Natural killer cell (primary cell): ENCODE data around the gene EPHB1. TPM values are rescaled to one million over a fixed set of nuclear protein-coding genes. Genes with fewer than 3 reads are reported as not detected.
"Not testable (repeated sequence)": the region's sequence is repeated elsewhere in the genome, so short reads cannot be mapped to it uniquely, and the experiment has no call there.

Experiments
- ATAC-seq, 3 donors: fragments of 150-1000 bp in 2 of 3; fragments of 200-7000 bp in 1 of 3; cut with Tn5 transposase; 1 replicate in 1 of 3; 2 replicates in 2 of 3; pipeline ENCODE4 v1.10.0; 2021; ENCODE audit warnings: mild to moderate bottlenecking in 2 of 3, moderate library complexity in 2 of 3
- DNase-seq, 2 donors: peaks; one replicate each; pipeline versions ENCODE4 v3.0.0 to v3.0.0-alpha.2; 2013 to 2021; ENCODE audit warnings: mixed read lengths in 1 of 2
- H3K27ac ChIP-seq: one replicate; pipeline ENCODE4 v1.5.1; 2013; ENCODE audit warnings: mild to moderate bottlenecking, low read length
- H3K27me3 ChIP-seq: one replicate; pipeline ENCODE4 v1.6.1; 2013; ENCODE audit warnings: low read length; ENCODE audit not compliant: control insufficient read depth, insufficient read depth
- H3K36me3 ChIP-seq: one replicate; pipeline ENCODE4 v1.6.1; 2013; ENCODE audit warnings: low read length; ENCODE audit not compliant: control insufficient read depth, insufficient read depth
- H3K4me1 ChIP-seq: one replicate; pipeline ENCODE4 v1.6.1; 2013; ENCODE audit warnings: low read length; ENCODE audit not compliant: control insufficient read depth, insufficient read depth
- H3K4me3 ChIP-seq: one replicate; pipeline ENCODE4 v1.5.1; 2013; ENCODE audit warnings: low read length
- H3K9me3 ChIP-seq: one replicate; pipeline ENCODE4 v1.6.1; 2013; ENCODE audit warnings: low read length; ENCODE audit not compliant: control insufficient read depth, insufficient read depth
- H3K27ac Mint-ChIP-seq, 2 donors: one replicate each; pipeline ENCODE4 v1.8.0; 2022; ENCODE audit warnings: mild to moderate bottlenecking in 2 of 2, mixed read lengths in 2 of 2, moderate library complexity in 1 of 2
- H3K27me3 Mint-ChIP-seq, 2 donors: one replicate each; pipeline ENCODE4 v1.8.0; 2022; ENCODE audit warnings: low read depth in 2 of 2, mixed read lengths in 2 of 2
- H3K36me3 Mint-ChIP-seq: one replicate; pipeline ENCODE4 v1.8.0; 2022; ENCODE audit warnings: mixed read lengths
- H3K4me1 Mint-ChIP-seq, 2 donors: one replicate each; pipeline ENCODE4 v1.8.0; 2022; ENCODE audit warnings: mixed read lengths in 2 of 2
- H3K4me3 Mint-ChIP-seq: one replicate; pipeline ENCODE4 v1.8.0; 2022; ENCODE audit warnings: mild to moderate bottlenecking, moderate library complexity, mixed read lengths
- H3K9me3 Mint-ChIP-seq, 2 donors: one replicate each; pipeline ENCODE4 v1.8.0; 2022; ENCODE audit warnings: mixed read lengths in 2 of 2
- WGBS: methylation state at CpG from one replicate; pipeline ENCODE4 v1.1.7; 2013; ENCODE audit warnings: missing lambda C conversion rate; ENCODE audit not compliant: insufficient coverage; 5-methylcytosine and 5-hydroxymethylcytosine counted together
- intact Hi-C: fragments of 100-400 bp; cut with micrococcal nuclease; formaldehyde crosslinking; loops from one replicate; pipeline ENCODE4 v1.14.2; 2022
- total RNA-seq, 4 donors: library from RNA; stranded (reverse); fragments of 120-200 nt in 1 of 4; gene quantifications; one replicate each; pipeline versions ENCODE4 v1.2.3 to v1.2.4, GENCODE V29; 2013 to 2022
- TF ChIP-seq, protein P1 (sequence below): fragments of 200-600 bp; IDR thresholded peaks from one replicate; pipeline ENCODE4 v1.8.0; 2022; ENCODE audit warnings: antibody characterized with exemption

Gene EPHB1
- total RNA-seq, 3 donors from 2014 or later (not counting 1 experiment from before 2014, with no cell fraction given) = 0.60 TPM; not detected in 2

DNA sequence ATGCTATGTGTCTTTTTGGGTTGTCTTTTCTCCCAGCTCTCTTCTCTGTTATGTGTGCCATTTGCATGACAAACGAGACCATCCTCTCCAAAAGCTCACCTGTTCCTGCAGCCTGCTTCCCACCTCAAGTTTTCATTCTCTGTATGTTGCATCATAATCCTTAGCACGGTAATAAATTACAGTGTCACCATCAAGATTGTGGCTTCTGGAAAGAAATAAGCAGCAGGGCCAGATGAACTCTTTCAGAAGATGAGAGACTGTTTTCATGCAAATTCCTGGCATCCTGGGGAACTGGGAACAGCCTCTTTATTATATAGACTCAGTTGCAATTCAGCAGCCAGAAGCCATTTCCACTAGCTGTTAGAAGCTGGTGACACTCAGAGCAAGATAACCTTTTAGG, 436.7 kb downstream of the EPHB1 start:
- H3K4me1 Mint-ChIP-seq = no peaks in the 10 kb centered on the region
- no peaks in the 10 kb centered on the region for H3K36me3 Mint-ChIP-seq
- DNase-seq = no peak
- no peak for ATAC-seq
- Histone ChIP-seq H3K4me1 (no peaks in the 10 kb centered on the region), H3K36me3 (no peaks in the 10 kb centered on the region), H3K9me3 (no peaks in the 10 kb centered on the region), H3K27ac (no peak overlapping the region), H3K4me3 (no peak overlapping the region), H3K27me3 (no peaks in the 10 kb centered on the region)
- H3K27ac Mint-ChIP-seq = no peak overlapping the region
- peaks cover 0 to 4% of the 10 kb centered on the region in 2 donors for H3K9me3 Mint-ChIP-seq
- no peaks in the 10 kb centered on the region for H3K27me3 Mint-ChIP-seq
- WGBS = 60% methylated on average over 2 of the region's 2 CpGs
- intact Hi-C loops = no loop called here
- TF ChIP-seq, protein P1, sequence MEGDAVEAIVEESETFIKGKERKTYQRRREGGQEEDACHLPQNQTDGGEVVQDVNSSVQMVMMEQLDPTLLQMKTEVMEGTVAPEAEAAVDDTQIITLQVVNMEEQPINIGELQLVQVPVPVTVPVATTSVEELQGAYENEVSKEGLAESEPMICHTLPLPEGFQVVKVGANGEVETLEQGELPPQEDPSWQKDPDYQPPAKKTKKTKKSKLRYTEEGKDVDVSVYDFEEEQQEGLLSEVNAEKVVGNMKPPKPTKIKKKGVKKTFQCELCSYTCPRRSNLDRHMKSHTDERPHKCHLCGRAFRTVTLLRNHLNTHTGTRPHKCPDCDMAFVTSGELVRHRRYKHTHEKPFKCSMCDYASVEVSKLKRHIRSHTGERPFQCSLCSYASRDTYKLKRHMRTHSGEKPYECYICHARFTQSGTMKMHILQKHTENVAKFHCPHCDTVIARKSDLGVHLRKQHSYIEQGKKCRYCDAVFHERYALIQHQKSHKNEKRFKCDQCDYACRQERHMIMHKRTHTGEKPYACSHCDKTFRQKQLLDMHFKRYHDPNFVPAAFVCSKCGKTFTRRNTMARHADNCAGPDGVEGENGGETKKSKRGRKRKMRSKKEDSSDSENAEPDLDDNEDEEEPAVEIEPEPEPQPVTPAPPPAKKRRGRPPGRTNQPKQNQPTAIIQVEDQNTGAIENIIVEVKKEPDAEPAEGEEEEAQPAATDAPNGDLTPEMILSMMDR = no peak
- H3K4me3 Mint-ChIP-seq = no peak overlapping the region

DNA sequence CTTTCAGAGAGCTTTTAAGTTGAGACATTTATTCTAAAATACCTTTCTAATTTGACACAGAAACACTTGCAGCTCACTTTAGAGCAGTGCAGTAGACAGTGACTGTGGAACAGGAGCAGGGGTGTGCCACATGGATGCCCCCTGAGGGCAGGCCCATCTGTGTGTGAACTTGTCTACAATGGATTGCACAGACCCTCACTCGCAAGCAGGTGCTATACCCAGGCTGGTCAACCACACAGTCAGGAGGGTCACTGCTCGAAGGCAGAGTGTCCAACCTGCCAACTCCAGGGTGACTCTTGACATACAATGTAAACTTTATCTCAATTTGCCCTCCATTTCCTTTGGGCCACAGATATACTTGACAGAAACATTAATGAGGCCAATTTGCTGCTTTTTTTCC, 437.2 kb downstream of the EPHB1 start:
- H3K9me3 ChIP-seq = no peaks in the 10 kb centered on the region
- DNase-seq = no peak
- H3K9me3 Mint-ChIP-seq = peaks cover 0 to 4% of the 10 kb centered on the region in 2 donors
- WGBS = 89% methylated on average over 2 of the region's 2 CpGs
- H3K4me1 Mint-ChIP-seq = no peaks in the 10 kb centered on the region
- no peak overlapping the region for H3K4me3 ChIP-seq
- H3K27me3 ChIP-seq = no peaks in the 10 kb centered on the region
- intact Hi-C loops = no loop called here
- no peak overlapping the region for H3K27ac ChIP-seq
- no peaks in the 10 kb centered on the region for H3K27me3 Mint-ChIP-seq
- H3K36me3 Mint-ChIP-seq = no peaks in the 10 kb centered on the region
- H3K4me3 Mint-ChIP-seq = no peak overlapping the region
- TF ChIP-seq, protein P1 = no peak
- H3K36me3 ChIP-seq = no peaks in the 10 kb centered on the region
- H3K27ac Mint-ChIP-seq = no peak overlapping the region
- no peak for ATAC-seq
- H3K4me1 ChIP-seq = no peaks in the 10 kb centered on the region

DNA sequence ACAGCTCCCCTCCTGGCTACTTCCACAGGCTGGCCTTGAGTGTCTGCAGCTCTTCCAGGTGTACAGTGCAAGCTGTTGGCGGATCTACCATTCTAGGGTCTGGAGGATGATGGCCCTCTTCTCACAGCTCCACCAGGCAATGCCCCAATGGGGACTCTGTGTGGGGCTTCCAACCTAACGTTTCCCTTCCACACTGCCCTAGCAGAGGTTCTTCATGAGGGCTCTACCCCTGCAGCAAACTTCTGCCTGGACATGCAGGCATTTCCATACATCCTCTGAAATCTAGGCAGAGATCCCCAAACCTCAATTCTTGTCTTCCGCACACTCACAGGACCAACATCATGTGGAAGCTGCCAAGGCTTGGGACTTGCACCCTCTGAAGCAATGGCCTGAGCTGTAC, 438.4 kb downstream of the EPHB1 start:
- H3K36me3 ChIP-seq, DNase-seq, H3K4me3 Mint-ChIP-seq, H3K27ac Mint-ChIP-seq, H3K4me1 ChIP-seq, intact Hi-C loops, H3K36me3 Mint-ChIP-seq, H3K27me3 Mint-ChIP-seq, H3K4me1 Mint-ChIP-seq, H3K4me3 ChIP-seq, ATAC-seq, H3K9me3 Mint-ChIP-seq, H3K27ac ChIP-seq, H3K9me3 ChIP-seq, H3K27me3 ChIP-seq: not testable (repeated sequence)
- 83% methylated on average over 3 of the region's 3 CpGs for WGBS

DNA sequence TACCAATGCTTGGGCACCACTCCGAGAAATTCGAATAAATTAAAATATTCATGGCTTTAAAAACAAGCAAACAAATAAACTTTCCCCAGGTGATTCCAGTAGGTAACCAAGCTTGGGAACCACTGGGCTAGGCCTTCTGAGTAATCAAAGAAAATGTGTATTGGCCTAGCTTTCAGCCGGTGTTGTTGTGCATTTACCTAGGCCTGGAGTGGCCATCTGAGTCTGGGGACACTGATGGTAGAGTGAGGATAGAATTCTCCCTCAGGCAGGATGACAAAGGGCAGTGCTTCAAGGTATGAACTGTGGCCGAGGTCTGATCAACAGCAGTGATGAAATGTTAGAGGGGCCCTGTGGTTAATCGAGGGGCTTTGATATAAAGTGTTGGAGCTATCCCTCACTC, 440.5 kb downstream of the EPHB1 start:
- Mint-ChIP-seq H3K4me3 (no peak overlapping the region), H3K27me3 (no peaks in the 10 kb centered on the region), H3K9me3 (peaks cover 2 to 7% of the 10 kb centered on the region in 2 donors), H3K4me1 (no peaks in the 10 kb centered on the region), H3K27ac (no peak overlapping the region), H3K36me3 (no peaks in the 10 kb centered on the region)
- 90% methylated on average over 4 of the region's 5 CpGs for WGBS
- ATAC-seq (no peak), DNase-seq (no peak)
- H3K9me3 ChIP-seq = no peaks in the 10 kb centered on the region
- intact Hi-C loops = no loop called here
- no peak overlapping the region for H3K27ac ChIP-seq
- no peaks in the 10 kb centered on the region for H3K36me3 ChIP-seq
- no peaks in the 10 kb centered on the region for H3K27me3 ChIP-seq
- TF ChIP-seq, protein P1 = no peak
- H3K4me3 ChIP-seq = no peak overlapping the region
- no peaks in the 10 kb centered on the region for H3K4me1 ChIP-seq
